Ovary (tissue), 3 donors: ENCODE data around the gene PPP1R14C.

ENCODE experiments used
- CTCF ChIP-seq, 3 donors: fragments of 450-650 bp in 2 of 3; fragments of 200-600 bp in 1 of 3; IDR thresholded peaks; one replicate each; pipeline versions ENCODE4 v1.5.1 to v1.8.0; 2016 to 2022; ENCODE audit warnings: antibody characterized with exemption in 3 of 3, mild to moderate bottlenecking in 1 of 3
- EP300 ChIP-seq: sonication (generic); formaldehyde crosslinking; IDR thresholded peaks from one replicate; pipeline ENCODE4 v1.6.1; 2017; ENCODE audit warnings: antibody characterized with exemption
- POLR2A ChIP-seq: fragments of 450-650 bp; IDR thresholded peaks from one replicate; pipeline ENCODE4 v1.6.1; 2017; ENCODE audit warnings: antibody characterized with exemption, mild to moderate bottlenecking, moderate library complexity
- donor health status: DM: no; HTN: no; CAD: no.

GRCh38 chr6:150235218-150235617, 92.4 kb downstream of the PPP1R14C start:
- TF ChIP-seq EP300 (no peak), CTCF (IDR thresholded peaks at IDR 0.05) (no peak), POLR2A (no peak)
